Epithelial cell of esophagus (primary cell): ENCODE results near the gene BARHL1.
A peak's percentile ranks its signal among the peaks of the same experiment; 100 is the strongest.

Experiments used
- DNase-seq: peaks from one replicate; pipeline ENCODE4 v3.0.0; 2010; ENCODE audit warnings: low read depth
- H3K4me3 ChIP-seq: 2 replicates; pipeline ENCODE4 v1.5.1; 2011; ENCODE audit warnings: mild to moderate bottlenecking, low read length, control low read depth
- CTCF ChIP-seq: IDR thresholded peaks from 2 replicates; pipeline ENCODE4 v1.5.1; 2011; ENCODE audit warnings: low read depth, mild to moderate bottlenecking, low read length, control low read depth, inconsistent platforms; ENCODE audit not compliant: insufficient read depth; ENCODE audit errors: missing control alignments

BARHL1 gene

DNA sequence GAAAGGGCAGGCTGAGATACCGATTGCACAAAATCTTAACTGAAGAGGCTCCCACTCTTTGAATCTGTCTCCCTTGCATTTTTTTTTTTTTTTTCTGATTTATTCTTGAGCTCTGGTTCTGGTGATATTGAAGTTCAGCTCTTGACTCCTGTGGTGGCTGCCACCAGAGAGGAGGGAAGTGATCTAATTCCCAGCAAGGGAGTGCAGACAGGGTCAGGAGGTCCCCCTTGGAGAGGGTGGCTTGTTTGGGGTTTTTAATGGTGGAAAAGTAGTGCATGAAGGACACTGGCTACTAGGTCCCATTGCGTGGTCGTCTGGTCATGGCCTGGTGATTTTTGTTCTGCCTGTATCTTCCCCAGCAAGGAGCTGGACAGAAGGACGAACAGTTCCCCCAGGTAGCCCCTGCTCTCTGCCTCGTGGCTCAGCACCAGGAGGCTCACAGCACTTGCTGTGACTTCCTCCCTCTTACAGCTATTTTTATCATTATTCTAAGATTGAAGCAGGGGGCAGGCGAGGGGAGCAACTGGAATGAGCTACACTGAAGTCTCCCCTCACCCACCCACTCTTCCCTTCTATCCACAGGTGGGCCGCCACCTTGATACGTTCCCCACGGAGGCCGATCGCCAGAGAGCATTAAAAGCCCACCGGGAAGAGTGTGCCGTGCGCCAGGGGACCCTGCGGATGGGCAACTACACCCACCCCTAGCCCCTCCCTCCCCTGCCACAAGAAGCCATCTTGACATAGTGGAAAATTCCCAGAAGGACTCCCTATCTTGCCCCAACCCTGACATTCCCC lies 10.4 kb upstream of the BARHL1 start:
- H3K4me3 ChIP-seq, result no peak overlapping the region
- TF ChIP-seq CTCF, result no peak
- DNase-seq, result no peak

- no peak for DNase-seq
- no peak overlapping the region for H3K4me3 ChIP-seq
- no peak for TF ChIP-seq CTCF
Observed at GRCh38 chr9:132572921-132573320, 9.5 kb upstream of the BARHL1 start.

DNA sequence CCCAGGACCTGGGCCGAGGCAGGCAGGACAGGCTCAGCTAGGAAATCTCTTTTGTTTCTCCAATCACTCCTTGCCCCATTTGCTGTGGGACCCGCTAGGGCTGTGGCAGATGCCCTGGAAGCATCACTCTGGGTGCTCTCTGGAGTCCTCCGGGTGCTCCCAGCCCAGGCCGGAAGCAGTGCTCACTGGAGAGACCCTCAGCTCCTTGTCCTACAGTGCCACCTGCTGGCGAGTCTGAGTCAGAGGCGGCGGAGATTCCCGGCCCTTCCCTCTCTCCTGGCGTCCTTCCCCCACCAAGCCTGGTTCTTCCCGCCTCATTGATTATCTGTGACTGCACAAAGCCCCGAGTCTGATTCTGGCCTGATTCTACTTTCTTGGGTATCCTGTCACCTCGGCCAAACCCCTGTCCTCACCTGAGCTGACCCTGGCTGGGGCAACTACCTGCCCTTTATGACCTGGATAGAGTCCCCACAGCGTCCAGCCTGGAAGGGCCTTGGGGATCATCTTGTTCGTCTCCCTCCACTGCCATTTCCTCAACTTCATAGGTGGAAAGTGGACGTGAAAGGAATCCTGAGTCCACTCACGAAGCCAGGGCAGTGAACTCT lies 7.3 kb upstream of the BARHL1 start:
- no peak overlapping the region for H3K4me3 ChIP-seq
- peak; percentile 74 for DNase-seq
- TF ChIP-seq CTCF, result peak; percentile 77

DNA sequence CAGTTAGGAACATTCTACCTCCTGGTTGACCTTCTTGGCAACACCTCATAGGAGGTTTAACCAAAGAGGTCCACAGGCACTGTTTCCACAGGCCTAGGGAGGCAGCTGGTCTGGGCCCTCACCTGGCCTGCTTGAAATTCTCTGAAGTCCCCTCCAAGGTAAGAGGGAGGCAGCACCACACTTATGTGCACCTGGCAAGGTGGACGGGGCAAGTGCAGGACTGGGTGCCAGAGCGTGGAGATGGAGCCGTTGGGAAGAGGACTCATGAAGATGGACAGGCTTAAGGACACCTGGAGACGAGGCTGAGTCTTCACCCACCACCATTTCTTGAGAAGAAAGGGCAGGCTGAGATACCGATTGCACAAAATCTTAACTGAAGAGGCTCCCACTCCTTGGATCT lies 6.6 kb upstream of the BARHL1 start:
- no peak overlapping the region for H3K4me3 ChIP-seq
- no peak for TF ChIP-seq CTCF
- DNase-seq, result no peak

DNA sequence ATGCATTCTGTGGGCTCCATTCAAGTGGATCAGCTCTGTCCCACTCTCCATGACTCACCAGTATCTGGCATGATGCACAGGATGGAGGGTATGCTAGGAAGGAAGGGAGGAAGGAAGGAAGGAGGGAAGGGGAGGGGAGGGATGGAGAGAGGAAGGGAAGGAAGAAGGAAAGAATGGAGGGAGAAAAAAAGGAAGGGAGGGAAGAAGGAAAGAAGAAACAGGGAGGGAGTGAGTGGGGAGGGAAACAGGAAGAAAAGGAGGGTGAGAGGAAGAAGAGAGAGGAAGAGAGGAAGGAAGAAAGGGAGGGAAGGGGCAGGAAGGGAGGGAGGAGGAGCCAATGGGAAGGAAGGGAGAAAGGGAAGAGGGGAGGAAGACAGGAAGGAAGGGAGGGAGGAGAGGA lies 5.3 kb upstream of the BARHL1 start:
- DNase-seq, result no peak
- no peak overlapping the region for H3K4me3 ChIP-seq
- no peak for TF ChIP-seq CTCF

GRCh38 chr9:132578367-132578932 lies 4.0 kb upstream of the BARHL1 start:
- TF ChIP-seq CTCF, result no peak
- no peak overlapping the region for H3K4me3 ChIP-seq
- DNase-seq, result no peak
